Astrocyte of the spinal cord (primary cell): ENCODE measurements around the gene GJC3.
"Not testable (repeated sequence)": the region's sequence is repeated elsewhere in the genome, so short reads cannot be mapped to it uniquely, and the experiment has no call there.

Experiments
- DNase-seq: peaks from one replicate; pipeline ENCODE4 v3.0.0; 2011; ENCODE audit warnings: low read depth, low spot score
- H3K4me3 ChIP-seq: 2 replicates; pipeline ENCODE4 v1.5.1; 2011; ENCODE audit warnings: low read depth, mild to moderate bottlenecking, low read length, moderate library complexity
- in situ Hi-C: cut with HindIII; loops from 2 replicates; pipeline ENCODE4 v1.10.0; 2017; ENCODE audit warnings: low sequenced_read_pairs
- TF ChIP-seq, protein P1 (sequence below): IDR thresholded peaks from 2 replicates; pipeline ENCODE4 v1.5.1; 2012; ENCODE audit warnings: low read depth, mild to moderate bottlenecking, low read length, inconsistent platforms

GJC3 gene

DNA sequence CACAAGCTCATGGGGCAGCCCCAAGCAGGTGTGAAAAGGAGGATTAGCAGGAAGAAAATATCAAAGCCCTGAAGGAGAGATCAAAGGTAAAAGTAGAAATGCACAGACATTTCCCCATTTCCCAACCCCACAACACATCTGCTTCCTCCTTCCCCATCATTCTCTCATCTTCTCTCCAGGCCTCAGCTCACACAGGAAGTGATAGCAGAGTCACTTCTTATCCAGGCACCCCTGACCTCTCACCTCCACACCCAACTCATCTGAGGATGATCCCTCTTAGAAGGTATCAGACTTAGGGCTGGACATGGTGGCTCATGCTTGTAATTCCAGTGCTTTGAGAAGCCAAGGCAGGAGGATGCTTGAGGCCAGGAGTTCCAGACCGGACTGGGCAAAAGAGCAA lies 18.2 kb upstream of the GJC3 start:
- no peak for DNase-seq
- TF ChIP-seq, protein P1, sequence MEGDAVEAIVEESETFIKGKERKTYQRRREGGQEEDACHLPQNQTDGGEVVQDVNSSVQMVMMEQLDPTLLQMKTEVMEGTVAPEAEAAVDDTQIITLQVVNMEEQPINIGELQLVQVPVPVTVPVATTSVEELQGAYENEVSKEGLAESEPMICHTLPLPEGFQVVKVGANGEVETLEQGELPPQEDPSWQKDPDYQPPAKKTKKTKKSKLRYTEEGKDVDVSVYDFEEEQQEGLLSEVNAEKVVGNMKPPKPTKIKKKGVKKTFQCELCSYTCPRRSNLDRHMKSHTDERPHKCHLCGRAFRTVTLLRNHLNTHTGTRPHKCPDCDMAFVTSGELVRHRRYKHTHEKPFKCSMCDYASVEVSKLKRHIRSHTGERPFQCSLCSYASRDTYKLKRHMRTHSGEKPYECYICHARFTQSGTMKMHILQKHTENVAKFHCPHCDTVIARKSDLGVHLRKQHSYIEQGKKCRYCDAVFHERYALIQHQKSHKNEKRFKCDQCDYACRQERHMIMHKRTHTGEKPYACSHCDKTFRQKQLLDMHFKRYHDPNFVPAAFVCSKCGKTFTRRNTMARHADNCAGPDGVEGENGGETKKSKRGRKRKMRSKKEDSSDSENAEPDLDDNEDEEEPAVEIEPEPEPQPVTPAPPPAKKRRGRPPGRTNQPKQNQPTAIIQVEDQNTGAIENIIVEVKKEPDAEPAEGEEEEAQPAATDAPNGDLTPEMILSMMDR, result no peak
- in situ Hi-C loops, result no loop called here
- H3K4me3 ChIP-seq, result no peak overlapping the region

DNA sequence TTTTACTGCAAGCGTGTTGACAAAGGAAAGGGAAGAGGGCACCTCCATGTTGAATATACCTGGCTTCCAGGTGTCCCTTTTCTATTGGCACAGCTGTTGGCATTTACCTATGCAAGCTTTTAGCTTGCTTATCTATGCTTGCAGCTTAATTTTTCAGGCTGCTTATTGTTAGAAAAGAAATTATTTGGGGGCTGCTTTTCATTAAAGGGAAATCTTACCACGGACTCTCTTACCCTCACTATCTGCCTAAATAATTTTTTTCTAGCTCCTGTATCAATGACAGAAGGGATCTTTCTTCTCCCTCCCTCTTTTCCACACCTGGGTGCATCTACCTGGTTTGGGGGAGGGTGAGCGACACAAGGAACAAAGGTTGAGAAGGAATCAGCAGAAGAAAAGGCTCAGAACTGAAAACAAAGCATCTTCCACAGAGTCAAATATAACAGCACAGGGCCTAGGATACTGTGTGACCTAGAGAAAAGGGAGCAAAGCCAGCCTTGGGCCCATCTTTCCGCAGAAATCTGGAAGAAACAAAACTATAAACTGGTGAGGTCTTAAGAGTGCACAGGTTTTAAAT lies 15.2 kb upstream of the GJC3 start:
- DNase-seq, result no peak
- in situ Hi-C loops, result no loop called here
- TF ChIP-seq, protein P1, result no peak
- H3K4me3 ChIP-seq, result no peak overlapping the region

DNA sequence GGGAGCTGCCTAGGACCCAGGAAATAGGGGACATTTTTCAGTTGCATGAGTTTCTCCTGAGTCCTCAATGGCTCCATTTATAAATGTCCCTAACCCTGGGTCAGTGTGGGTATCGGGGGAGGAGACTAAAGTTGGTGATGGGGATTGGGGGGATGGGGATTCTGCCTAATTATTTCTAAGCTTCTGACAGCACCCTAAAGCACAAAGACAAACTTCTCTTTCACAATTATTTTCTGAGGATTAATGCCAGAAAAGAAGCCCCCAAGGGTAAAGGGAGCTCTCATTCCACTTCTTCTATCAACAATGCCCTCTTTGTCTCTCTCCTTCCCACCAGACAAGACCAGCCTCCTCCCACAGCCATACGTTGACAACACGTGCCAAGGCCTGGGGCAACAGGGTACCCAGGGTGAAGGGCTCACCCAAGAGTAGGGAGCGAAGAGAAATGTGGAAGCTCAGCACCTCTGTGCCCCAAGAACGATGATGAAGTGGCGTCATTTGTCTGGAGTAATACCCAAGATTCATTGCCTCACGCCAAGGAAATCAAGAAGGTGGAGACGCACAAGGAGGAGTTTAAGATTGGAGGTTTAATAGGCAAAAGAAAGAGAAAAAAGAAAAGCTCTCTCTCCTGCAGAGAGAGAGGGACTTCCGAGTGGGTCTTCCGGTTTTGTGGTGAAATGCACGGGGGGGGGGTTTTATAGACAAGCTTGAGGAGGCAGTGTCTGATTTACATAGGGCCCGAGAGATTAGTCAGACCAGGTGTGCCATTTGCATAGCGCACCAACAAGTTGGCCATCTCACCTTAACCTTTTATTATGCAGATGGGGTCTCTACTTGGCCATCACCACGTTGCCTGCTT lies 14.4 kb upstream of the GJC3 start:
- no peak overlapping the region for H3K4me3 ChIP-seq
- TF ChIP-seq, protein P1, result no peak
- in situ Hi-C loops, result no loop called here
- no peak for DNase-seq

DNA sequence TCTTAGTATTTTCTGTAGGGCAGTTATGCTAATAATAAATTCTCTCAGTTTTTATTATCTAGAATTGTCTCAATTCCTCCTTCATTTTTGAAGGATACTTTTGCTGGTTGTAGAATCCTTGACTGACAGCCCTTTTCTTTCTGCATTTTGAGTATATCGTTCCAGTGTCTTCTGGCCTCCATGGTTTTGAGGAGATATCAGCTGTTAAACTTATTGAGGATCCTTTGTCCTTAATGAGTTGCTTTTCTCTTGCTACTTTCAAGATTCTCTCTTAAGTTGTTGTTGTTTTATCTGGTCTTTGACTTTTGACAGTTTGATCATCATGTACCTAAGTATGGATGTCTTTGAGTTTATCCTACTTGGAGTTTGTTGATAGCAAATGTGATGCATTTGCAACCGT lies 8.9 kb upstream of the GJC3 start:
- in situ Hi-C loops, result no loop called here
- TF ChIP-seq, protein P1, result no peak
- no peak for DNase-seq
- no peak overlapping the region for H3K4me3 ChIP-seq

DNA sequence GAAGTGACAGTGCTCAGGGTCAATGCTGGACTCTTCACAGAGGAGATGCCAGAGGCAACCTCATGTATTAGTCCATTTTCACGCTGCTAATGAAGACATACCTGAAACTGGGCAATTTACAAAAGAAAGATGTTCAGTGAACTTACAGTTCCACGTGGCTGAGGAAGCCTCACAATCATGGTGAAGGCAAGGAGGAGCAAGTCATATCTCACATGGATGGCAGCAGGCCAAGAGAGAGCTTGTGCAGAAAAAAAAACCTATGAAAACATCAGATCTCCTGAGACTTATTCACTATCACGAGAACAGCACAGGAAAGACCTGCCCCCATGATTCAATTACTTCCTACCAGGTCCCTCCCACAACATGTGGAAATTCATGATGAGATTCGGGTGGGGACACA lies 5.6 kb upstream of the GJC3 start:
- DNase-seq, H3K4me3 ChIP-seq, in situ Hi-C loops: not testable (repeated sequence)

DNA sequence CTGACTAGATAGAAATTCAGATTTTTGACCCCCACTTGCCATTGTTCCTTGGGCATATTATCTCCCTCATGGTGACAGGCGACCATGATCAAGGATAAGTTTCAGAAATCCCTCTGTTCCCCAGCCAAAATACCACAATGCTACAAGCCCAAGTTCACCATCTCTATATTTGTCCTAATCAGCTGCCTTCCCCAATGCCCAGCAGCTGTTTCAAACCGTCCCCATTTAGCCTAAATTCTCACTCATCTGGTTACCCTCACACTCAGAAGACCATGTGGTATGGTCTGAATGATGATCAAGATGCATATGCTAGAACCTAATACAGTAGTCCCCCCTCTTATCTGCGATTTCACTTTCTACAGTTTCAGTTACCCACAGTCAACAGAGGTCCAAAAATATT lies 956 bp upstream of the GJC3 start:
- TF ChIP-seq, protein P1, result no peak
- in situ Hi-C loops, result no loop called here
- no peak for DNase-seq
- no peak overlapping the region for H3K4me3 ChIP-seq

DNA sequence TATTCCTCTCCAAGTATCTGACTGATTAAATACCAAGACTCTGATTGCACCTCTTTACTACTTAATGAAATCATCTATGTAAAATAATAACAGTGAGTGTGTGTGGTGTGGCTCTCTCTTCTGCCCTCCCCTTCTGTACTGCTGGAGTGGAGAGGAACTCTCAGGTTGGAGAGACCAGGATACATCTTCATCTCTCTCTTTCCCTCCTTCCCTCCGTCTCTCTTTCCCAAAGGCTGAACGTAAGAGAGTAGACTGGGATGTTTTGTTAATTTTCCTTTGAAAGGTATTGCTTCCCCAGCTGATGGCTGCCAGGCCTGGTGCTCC lies 272 bp upstream of the GJC3 start:
- H3K4me3 ChIP-seq, result no peak overlapping the region
- TF ChIP-seq, protein P1, result no peak
- in situ Hi-C loops, result no loop called here
- DNase-seq, result no peak
